Ovary (tissue), 1 donor: ENCODE measurements around the gene RELL2.

Source experiments
- EP300 ChIP-seq: sonication (generic); formaldehyde crosslinking; IDR thresholded peaks from one replicate; pipeline ENCODE4 v1.6.1; 2017; ENCODE audit warnings: antibody characterized with exemption
- POLR2A ChIP-seq: fragments of 450-650 bp; IDR thresholded peaks from one replicate; pipeline ENCODE4 v1.6.1; 2017; ENCODE audit warnings: antibody characterized with exemption, mild to moderate bottlenecking, moderate library complexity

DNA sequence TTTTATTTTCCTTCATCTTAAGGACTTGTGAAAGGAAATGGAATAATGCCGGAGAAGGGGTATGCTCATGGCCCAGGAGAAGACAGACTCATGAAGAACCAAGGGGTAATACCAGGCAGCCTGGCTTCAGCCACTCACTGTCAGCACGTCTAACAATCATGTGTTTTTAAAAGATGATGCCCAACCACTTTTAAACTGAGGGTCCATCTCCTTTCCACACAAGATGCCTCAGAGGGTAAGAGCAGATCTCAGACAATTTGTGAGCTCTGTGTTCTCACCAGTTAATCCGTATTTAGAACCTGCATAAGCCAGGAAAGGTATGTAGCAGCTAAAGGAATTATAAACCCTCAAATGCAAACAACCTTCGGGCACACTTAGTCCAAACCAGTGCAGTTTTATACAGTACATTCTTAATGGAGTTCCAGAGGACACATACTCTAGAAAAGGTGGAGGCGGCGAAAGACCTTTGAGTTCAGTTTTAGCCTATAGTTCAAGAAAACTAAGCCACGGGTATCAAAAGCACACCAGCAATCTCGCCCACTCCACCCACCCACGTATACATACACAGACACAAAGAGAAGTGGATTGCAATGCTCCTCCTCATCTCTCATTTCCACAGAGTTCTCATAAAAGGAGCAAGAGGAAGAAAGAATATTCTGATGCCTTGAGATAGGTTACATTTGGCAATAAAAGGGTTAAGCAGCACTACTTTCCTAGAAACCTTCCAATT lies 20.6 kb upstream of the RELL2 start:
- TF ChIP-seq POLR2A (no peak), EP300 (no peak)
